CD8-positive, alpha-beta memory T cell (primary cell): ENCODE measurements around the gene NKX2-8. TPM values are rescaled to one million over a fixed set of nuclear protein-coding genes. Genes with fewer than 3 reads are reported as not detected.

ENCODE experiments used
- CTCF ChIA-PET: fragments of 350-600 bp; sonication (Branson Sonifier 250); formaldehyde crosslinking; loops from one replicate; lab custom pipeline; 2021; ENCODE audit warnings: antibody characterized with exemption; lab: Charles Lee
- POLR2A ChIA-PET: fragments of 350-600 bp; sonication (Branson Sonifier 250); formaldehyde crosslinking; loops from one replicate; lab custom pipeline; 2021; ENCODE audit warnings: antibody characterized with exemption; lab: Charles Lee
- DNase-seq, 5 donors: peaks; one replicate each; pipeline versions ENCODE4 v3.0.0 to v3.0.0-alpha.2; 2020 to 2022; ENCODE audit warnings: mixed read lengths in 1 of 5
- H3K27ac ChIP-seq: one replicate; pipeline ENCODE4 v1.7.0; 2013; ENCODE audit warnings: low read depth, mild to moderate bottlenecking, low read length, moderate library complexity
- H3K27me3 ChIP-seq: 2 replicates; pipeline ENCODE4 v1.7.0; 2013; ENCODE audit warnings: low read length, mild to moderate bottlenecking; ENCODE audit not compliant: insufficient read depth, poor library complexity, severe bottlenecking
- H3K36me3 ChIP-seq: 2 replicates; pipeline ENCODE4 v1.7.0; 2013; ENCODE audit warnings: mild to moderate bottlenecking, low read length, moderate library complexity; ENCODE audit not compliant: insufficient read depth
- H3K4me1 ChIP-seq: 2 replicates; pipeline ENCODE4 v1.7.0; 2013; ENCODE audit warnings: mild to moderate bottlenecking, low read length, moderate library complexity; ENCODE audit not compliant: insufficient read depth
- H3K4me3 ChIP-seq: 2 replicates; pipeline ENCODE4 v1.7.0; 2013; ENCODE audit warnings: mild to moderate bottlenecking, low read length
- H3K9me3 ChIP-seq: 2 replicates; pipeline ENCODE4 v1.7.0; 2013; ENCODE audit warnings: mild to moderate bottlenecking, low read length
- H3K27ac Mint-ChIP-seq, 8 donors: one replicate each; pipeline ENCODE4 v1.8.0; 2020 to 2021; ENCODE audit warnings: mixed read lengths in 8 of 8, mild to moderate bottlenecking in 6 of 8, inconsistent platforms in 3 of 8, moderate library complexity in 3 of 8
- H3K27me3 Mint-ChIP-seq, 2 donors: one replicate each; pipeline ENCODE4 v1.8.0; 2020 to 2021; ENCODE audit warnings: mixed read lengths in 2 of 2, mild to moderate bottlenecking in 1 of 2, moderate library complexity in 1 of 2
- H3K36me3 Mint-ChIP-seq, 3 donors: one replicate each; pipeline ENCODE4 v1.8.0; 2020 to 2021; ENCODE audit warnings: mixed read lengths in 3 of 3, inconsistent platforms in 1 of 3, mild to moderate bottlenecking in 1 of 3
- H3K4me1 Mint-ChIP-seq, 3 donors: one replicate each; pipeline ENCODE4 v1.8.0; 2020 to 2021; ENCODE audit warnings: mixed read lengths in 3 of 3, inconsistent platforms in 1 of 3, mild to moderate bottlenecking in 1 of 3
- H3K4me3 Mint-ChIP-seq, 7 donors: one replicate each; pipeline ENCODE4 v1.8.0; 2020 to 2021; ENCODE audit warnings: mixed read lengths in 7 of 7, mild to moderate bottlenecking in 6 of 7, moderate library complexity in 4 of 7, inconsistent platforms in 2 of 7
- H3K9me3 Mint-ChIP-seq, 5 donors: one replicate each; pipeline ENCODE4 v1.8.0; 2020 to 2022; ENCODE audit warnings: mixed read lengths in 5 of 5, mild to moderate bottlenecking in 3 of 5, moderate library complexity in 2 of 5, inconsistent platforms in 1 of 5
- polyA plus RNA-seq: library from polyadenylated mRNA; unstranded; fragments of 300-500 nt; fragmentation: Illumina TruSeq; gene quantifications from one replicate; pipeline ENCODE4 v1.2.3, GENCODE V29; 2021
- total RNA-seq, 2 experiments: library from RNA; stranded (reverse); gene quantifications; one replicate each; pipeline ENCODE4 v1.2.3, GENCODE V29; 2021

Gene NKX2-8
- total and polyA plus RNA-seq, 3 experiments from 2014 or later, result not detected

- H3K27me3 ChIP-seq, result peaks cover 7% of the 10 kb centered on the region
- H3K27ac ChIP-seq, result no peak overlapping the region
- no peaks in the 10 kb centered on the region for H3K36me3 ChIP-seq
- no peak for DNase-seq
- Mint-ChIP-seq H3K4me1 (peaks cover 0 to 1% (median 0%) of the 10 kb centered on the region in 3 donors), H3K36me3 (no peaks in the 10 kb centered on the region), H3K4me3 (no peak overlapping the region), H3K27ac (no peak overlapping the region), H3K27me3 (peaks cover 36 to 61% of the 10 kb centered on the region in 2 donors), H3K9me3 (peaks cover 0 to 7% (median 0%) of the 10 kb centered on the region in 5 donors)
- no peaks in the 10 kb centered on the region for H3K4me1 ChIP-seq
- H3K4me3 ChIP-seq, result no peak overlapping the region
- CTCF ChIA-PET, result no interaction called here
- H3K9me3 ChIP-seq, result no peaks in the 10 kb centered on the region
- POLR2A ChIA-PET, result no interaction called here
Measured at GRCh38 chr14:36583893-36584811, 1.7 kb upstream of the NKX2-8 start.

- Mint-ChIP-seq H3K27me3 (peaks cover 37 to 60% of the 10 kb centered on the region in 2 donors), H3K4me3 (no peak overlapping the region), H3K27ac (no peak overlapping the region), H3K36me3 (no peaks in the 10 kb centered on the region), H3K9me3 (peaks cover 0 to 8% (median 0%) of the 10 kb centered on the region in 5 donors), H3K4me1 (peaks cover 0 to 1% (median 0%) of the 10 kb centered on the region in 3 donors)
- CTCF ChIA-PET, result no interaction called here
- POLR2A ChIA-PET, result no interaction called here
- Histone ChIP-seq H3K9me3 (no peaks in the 10 kb centered on the region), H3K27ac (no peak overlapping the region), H3K27me3 (peaks cover 7% of the 10 kb centered on the region), H3K4me1 (no peaks in the 10 kb centered on the region), H3K36me3 (no peaks in the 10 kb centered on the region), H3K4me3 (no peak overlapping the region)
- no peak for DNase-seq
Measured at GRCh38 chr14:36583242-36583892, 953 bp upstream of the NKX2-8 start.

- Mint-ChIP-seq H3K9me3 (peaks cover 0 to 8% (median 0%) of the 10 kb centered on the region in 5 donors), H3K27ac (no peak overlapping the region), H3K36me3 (no peaks in the 10 kb centered on the region), H3K27me3 (peaks cover 36 to 61% of the 10 kb centered on the region in 2 donors), H3K4me1 (no peaks in the 10 kb centered on the region), H3K4me3 (no peak overlapping the region)
- Histone ChIP-seq H3K27me3 (peaks cover 7% of the 10 kb centered on the region), H3K4me1 (no peaks in the 10 kb centered on the region), H3K27ac (no peak overlapping the region), H3K9me3 (no peaks in the 10 kb centered on the region), H3K36me3 (no peaks in the 10 kb centered on the region), H3K4me3 (no peak overlapping the region)
- CTCF ChIA-PET, result no interaction called here
- POLR2A ChIA-PET, result no interaction called here
- no peak for DNase-seq
Measured at GRCh38 chr14:36582874-36583241, 444 bp upstream of the NKX2-8 start.

GRCh38 chr14:36580856-36581831, 1.3 kb downstream of the NKX2-8 start:
- no peak overlapping the region for H3K27ac ChIP-seq
- Mint-ChIP-seq H3K27me3 (peaks cover 34 to 49% of the 10 kb centered on the region in 2 donors), H3K4me1 (no peaks in the 10 kb centered on the region), H3K9me3 (peaks cover 0 to 8% (median 0%) of the 10 kb centered on the region in 5 donors), H3K4me3 (no peak overlapping the region), H3K36me3 (no peaks in the 10 kb centered on the region), H3K27ac (no peak overlapping the region)
- CTCF ChIA-PET, result no interaction called here
- no peak overlapping the region for H3K4me3 ChIP-seq
- DNase-seq, result no peak
- POLR2A ChIA-PET, result no interaction called here
- H3K9me3 ChIP-seq, result no peaks in the 10 kb centered on the region
- H3K36me3 ChIP-seq, result no peaks in the 10 kb centered on the region
- H3K4me1 ChIP-seq, result no peaks in the 10 kb centered on the region
- peaks cover 7% of the 10 kb centered on the region for H3K27me3 ChIP-seq

- Histone ChIP-seq H3K27me3 (peaks cover 7% of the 10 kb centered on the region), H3K4me3 (no peak overlapping the region), H3K9me3 (no peaks in the 10 kb centered on the region), H3K4me1 (no peaks in the 10 kb centered on the region), H3K36me3 (no peaks in the 10 kb centered on the region), H3K27ac (no peak overlapping the region)
- H3K27me3 Mint-ChIP-seq, result peaks cover 34 to 43% of the 10 kb centered on the region in 2 donors
- ChIA-PET CTCF (no interaction called here), POLR2A (no interaction called here)
- no peak for DNase-seq
- H3K4me1 Mint-ChIP-seq, result no peaks in the 10 kb centered on the region
- no peak overlapping the region for H3K27ac Mint-ChIP-seq
- no peaks in the 10 kb centered on the region for H3K36me3 Mint-ChIP-seq
- no peak overlapping the region for H3K4me3 Mint-ChIP-seq
- H3K9me3 Mint-ChIP-seq, result peaks cover 0 to 8% (median 0%) of the 10 kb centered on the region in 5 donors
Measured at GRCh38 chr14:36580141-36580855, 2.1 kb downstream of the NKX2-8 start.

GRCh38 chr14:36579573-36580140, 2.8 kb downstream of the NKX2-8 start:
- peaks cover under 1% of the 10 kb centered on the region for H3K27me3 ChIP-seq
- H3K27me3 Mint-ChIP-seq, result peaks cover 34 to 36% of the 10 kb centered on the region in 2 donors
- POLR2A ChIA-PET, result no interaction called here

GRCh38 chr14:36579001-36579555, 3.3 kb downstream of the NKX2-8 start:
- Histone ChIP-seq H3K9me3 (no peaks in the 10 kb centered on the region), H3K27ac (no peak overlapping the region), H3K4me1 (no peaks in the 10 kb centered on the region), H3K36me3 (no peaks in the 10 kb centered on the region), H3K27me3 (no peaks in the 10 kb centered on the region), H3K4me3 (no peak overlapping the region)
- Mint-ChIP-seq H3K9me3 (peaks cover 0 to 3% (median 0%) of the 10 kb centered on the region in 5 donors), H3K27ac (no peak overlapping the region), H3K4me3 (no peak overlapping the region), H3K36me3 (no peaks in the 10 kb centered on the region), H3K27me3 (peaks cover 29 to 31% of the 10 kb centered on the region in 2 donors), H3K4me1 (no peaks in the 10 kb centered on the region)
- POLR2A ChIA-PET, result no interaction called here
- no peak for DNase-seq
- CTCF ChIA-PET, result no interaction called here

More at GRCh38 chr14:36579573-36580140, 2.8 kb downstream of the NKX2-8 start:
- CTCF ChIA-PET, result no interaction called here
- no peaks in the 10 kb centered on the region for H3K9me3 ChIP-seq
- Mint-ChIP-seq H3K9me3 (peaks cover 0 to 4% (median 0%) of the 10 kb centered on the region in 5 donors), H3K36me3 (no peaks in the 10 kb centered on the region), H3K4me1 (no peaks in the 10 kb centered on the region), H3K27ac (no peak overlapping the region), H3K4me3 (no peak overlapping the region)
- no peaks in the 10 kb centered on the region for H3K36me3 ChIP-seq
- no peak overlapping the region for H3K4me3 ChIP-seq
- H3K27ac ChIP-seq, result no peak overlapping the region
- H3K4me1 ChIP-seq, result no peaks in the 10 kb centered on the region
- DNase-seq, result no peak
